ENCODE measurements around the gene EIF4G2. TPM values are rescaled to one million over a fixed set of nuclear protein-coding genes. Genes with fewer than 3 reads are reported as not detected.

EIF4G2 gene
- total and polyA plus RNA-seq, 10 of the 15 experiments (the other 5 are each of a cell fraction or from before 2014, with no cell fraction given): 210 to 1,104 (median 713) TPM

DNA sequence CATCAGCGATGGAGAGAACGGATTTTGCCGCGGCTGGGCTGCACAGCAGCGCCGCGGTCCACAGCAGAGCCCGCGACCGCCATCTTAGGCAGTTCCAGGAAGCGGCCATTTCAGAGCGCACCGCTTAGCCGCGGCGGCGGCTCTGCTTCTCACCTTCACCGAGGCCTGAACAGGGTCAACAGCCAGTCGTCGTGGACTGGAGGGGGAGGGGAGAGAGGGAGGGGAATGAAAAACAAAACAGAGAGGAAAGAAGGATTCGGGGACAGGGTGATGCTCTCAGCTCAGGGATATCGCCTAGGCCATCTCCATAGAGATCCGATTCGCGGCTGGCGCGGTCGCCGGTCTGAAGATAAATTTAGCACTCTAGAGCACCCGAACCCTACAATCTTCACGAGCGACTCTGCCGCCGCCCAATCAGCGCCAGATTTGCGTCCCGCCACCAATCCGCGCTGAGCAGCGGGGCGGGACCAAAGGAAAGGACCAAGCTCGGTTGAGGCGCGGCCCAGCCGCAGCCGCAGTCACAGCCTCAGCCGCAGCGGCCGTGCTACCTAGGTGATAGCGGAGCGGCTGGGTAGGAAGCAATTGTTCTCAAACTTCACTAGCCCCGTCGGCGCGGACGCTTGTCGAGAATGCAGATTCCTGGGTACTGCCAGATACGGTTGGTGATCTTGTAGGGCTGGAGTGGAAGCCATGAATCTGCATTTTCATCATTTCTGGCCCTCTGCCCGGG lies 49.1 kb upstream of the EIF4G2 start, which contains the start of gene ZBED5 (continued):
- TF ChIP-seq ESRRA (IDR thresholded peaks at IDR 0.05; ENCODE audit: low read length): peak; percentile 57; the same call in 1 of the 2 replicates
- TF ChIP-seq, protein P1, sequence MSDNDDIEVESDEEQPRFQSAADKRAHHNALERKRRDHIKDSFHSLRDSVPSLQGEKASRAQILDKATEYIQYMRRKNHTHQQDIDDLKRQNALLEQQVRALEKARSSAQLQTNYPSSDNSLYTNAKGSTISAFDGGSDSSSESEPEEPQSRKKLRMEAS (IDR thresholded peaks at IDR 0.05; ENCODE audit: low read depth, low read length): peak; percentile 15; the same call in 1 of the 2 replicates
- no peak for TF ChIP-seq BACH1 (IDR thresholded peaks at IDR 0.05; ENCODE audit: borderline replicate concordance)
- peak; percentile 65; the same call in 1 of the 2 replicates for TF ChIP-seq SMARCA5 (IDR thresholded peaks at IDR 0.05)
- peak; percentile 48 for TF ChIP-seq FOS (IDR thresholded peaks at IDR 0.05; ENCODE audit: borderline replicate concordance, extremely low read depth, insufficient read length)
- TF ChIP-seq YBX1 (IDR thresholded peaks at IDR 0.05): no peak
- TF ChIP-seq, protein P2, sequence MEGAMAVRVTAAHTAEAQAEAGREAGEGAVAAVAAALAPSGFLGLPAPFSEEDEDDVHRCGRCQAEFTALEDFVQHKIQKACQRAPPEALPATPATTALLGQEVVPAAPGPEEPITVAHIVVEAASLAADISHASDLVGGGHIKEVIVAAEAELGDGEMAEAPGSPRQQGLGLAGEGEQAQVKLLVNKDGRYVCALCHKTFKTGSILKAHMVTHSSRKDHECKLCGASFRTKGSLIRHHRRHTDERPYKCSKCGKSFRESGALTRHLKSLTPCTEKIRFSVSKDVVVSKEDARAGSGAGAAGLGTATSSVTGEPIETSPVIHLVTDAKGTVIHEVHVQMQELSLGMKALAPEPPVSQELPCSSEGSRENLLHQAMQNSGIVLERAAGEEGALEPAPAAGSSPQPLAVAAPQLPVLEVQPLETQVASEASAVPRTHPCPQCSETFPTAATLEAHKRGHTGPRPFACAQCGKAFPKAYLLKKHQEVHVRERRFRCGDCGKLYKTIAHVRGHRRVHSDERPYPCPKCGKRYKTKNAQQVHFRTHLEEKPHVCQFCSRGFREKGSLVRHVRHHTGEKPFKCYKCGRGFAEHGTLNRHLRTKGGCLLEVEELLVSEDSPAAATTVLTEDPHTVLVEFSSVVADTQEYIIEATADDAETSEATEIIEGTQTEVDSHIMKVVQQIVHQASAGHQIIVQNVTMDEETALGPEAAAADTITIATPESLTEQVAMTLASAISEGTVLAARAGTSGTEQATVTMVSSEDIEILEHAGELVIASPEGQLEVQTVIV (IDR thresholded peaks at IDR 0.05; ENCODE audit: borderline replicate concordance, partially characterized antibody): no peak
- no peak for TF ChIP-seq RAD21 (IDR thresholded peaks at IDR 0.05; ENCODE audit: insufficient read depth, low read depth, low read length)
- peak; percentile 82 for TF ChIP-seq RUNX3 (IDR thresholded peaks at IDR 0.05; ENCODE audit: low read length)
- TF ChIP-seq MEF2A (IDR thresholded peaks at IDR 0.05; ENCODE audit: insufficient read depth, low read depth, low read length): peak; percentile 92
- TF ChIP-seq PAX8 (IDR thresholded peaks at IDR 0.05): no peak
- TF ChIP-seq KLF5 (IDR thresholded peaks at IDR 0.05; ENCODE audit: partially characterized antibody): peak; percentile 6
- TF ChIP-seq RELA (IDR thresholded peaks at IDR 0.05; ENCODE audit: borderline replicate concordance, partially characterized antibody): peak; percentile 29
- TF ChIP-seq BCL11A (IDR thresholded peaks at IDR 0.05; ENCODE audit: low read depth, low read length): 0 out of 2 replicates have a peak, but pooled peaks have one; percentile 3
- TF ChIP-seq FOXK2 (IDR thresholded peaks at IDR 0.05): no peak
- TF ChIP-seq SP1 (IDR thresholded peaks at IDR 0.05; ENCODE audit: low read depth, low read length): peak; percentile 96
- peak; percentile 83 for TF ChIP-seq POLR2AphosphoS5 (IDR thresholded peaks at IDR 0.05; ENCODE audit: low read length)
- TF ChIP-seq BCL3 (IDR thresholded peaks at IDR 0.05; ENCODE audit: borderline replicate concordance, insufficient read depth, low read depth, low read length, poor library complexity, severe bottlenecking): no peak
- 0 out of 3 replicates have a peak, but pooled peaks of 1 of the 2 experiments have one; percentile 49 for TF ChIP-seq EGR1 (IDR thresholded peaks at IDR 0.05; ENCODE audit: borderline replicate concordance in 1 of 2, low read depth in 2 of 2, low read length in 2 of 2)
- TF ChIP-seq EED (IDR thresholded peaks at IDR 0.05; ENCODE audit: low read depth): no peak
- TF ChIP-seq E2F8 (IDR thresholded peaks at IDR 0.05; ENCODE audit: low read depth, partially characterized antibody): no peak

All from GM12878 (cell line).